ENCODE measurements around the gene RAD51B.

DNA sequence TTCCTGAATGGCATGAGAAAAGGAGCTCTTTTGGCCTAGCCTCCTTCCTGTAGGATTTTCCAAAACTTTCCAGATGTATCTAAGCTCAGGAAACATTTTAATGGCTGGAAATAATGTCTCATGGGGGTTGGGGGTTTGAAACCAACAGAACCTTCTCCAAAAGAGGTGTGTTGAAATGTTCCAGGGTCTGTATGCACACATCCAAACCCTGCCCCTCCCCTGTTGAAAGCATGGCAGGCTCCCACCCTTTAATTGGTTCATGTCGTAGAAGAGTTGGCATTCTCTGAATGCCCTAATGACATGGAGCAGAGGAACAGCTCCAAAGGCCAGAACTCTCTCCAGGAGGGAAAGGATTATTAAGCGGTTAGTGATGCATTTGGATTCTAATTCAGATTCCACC is 620.1 kb downstream of the RAD51B start:
- TF ChIP-seq, protein P1, sequence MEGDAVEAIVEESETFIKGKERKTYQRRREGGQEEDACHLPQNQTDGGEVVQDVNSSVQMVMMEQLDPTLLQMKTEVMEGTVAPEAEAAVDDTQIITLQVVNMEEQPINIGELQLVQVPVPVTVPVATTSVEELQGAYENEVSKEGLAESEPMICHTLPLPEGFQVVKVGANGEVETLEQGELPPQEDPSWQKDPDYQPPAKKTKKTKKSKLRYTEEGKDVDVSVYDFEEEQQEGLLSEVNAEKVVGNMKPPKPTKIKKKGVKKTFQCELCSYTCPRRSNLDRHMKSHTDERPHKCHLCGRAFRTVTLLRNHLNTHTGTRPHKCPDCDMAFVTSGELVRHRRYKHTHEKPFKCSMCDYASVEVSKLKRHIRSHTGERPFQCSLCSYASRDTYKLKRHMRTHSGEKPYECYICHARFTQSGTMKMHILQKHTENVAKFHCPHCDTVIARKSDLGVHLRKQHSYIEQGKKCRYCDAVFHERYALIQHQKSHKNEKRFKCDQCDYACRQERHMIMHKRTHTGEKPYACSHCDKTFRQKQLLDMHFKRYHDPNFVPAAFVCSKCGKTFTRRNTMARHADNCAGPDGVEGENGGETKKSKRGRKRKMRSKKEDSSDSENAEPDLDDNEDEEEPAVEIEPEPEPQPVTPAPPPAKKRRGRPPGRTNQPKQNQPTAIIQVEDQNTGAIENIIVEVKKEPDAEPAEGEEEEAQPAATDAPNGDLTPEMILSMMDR (conservative IDR thresholded peaks at IDR 0.05 in 1 of 2, IDR thresholded peaks at IDR 0.05 in 1 of 2; ENCODE audit: low read depth in 1 of 2, low read length in 2 of 2): no peak
- no peak for TF ChIP-seq EZH2 (IDR thresholded peaks at IDR 0.05; ENCODE audit: low read length, missing control alignments)
